SK-N-SH treated with all-trans-retinoic acid at 6 μM for 48 hours (cell line): Measurements from ENCODE around the gene KRTAP5-8.

Experiments used
- ARNTL ChIP-seq: fragments of 450-650 bp; formaldehyde crosslinking; IDR thresholded peaks from 2 replicates; pipeline ENCODE4 v1.5.0; 2020; ENCODE audit warnings: low read depth, mild to moderate bottlenecking, moderate library complexity, borderline replicate concordance
- ZFP3 ChIP-seq: fragments of 250-450 bp; sonication (Bioruptor Pico); IDR thresholded peaks from 2 replicates; pipeline ENCODE4 v1.5.0; 2020; ENCODE audit warnings: mild to moderate bottlenecking, moderate library complexity
- TF ChIP-seq, protein P1 (sequence below): fragments of 250-450 bp; sonication (Bioruptor Pico); IDR thresholded peaks from 2 replicates; pipeline ENCODE4 v1.5.1; 2020; ENCODE audit warnings: low read depth, mild to moderate bottlenecking, moderate library complexity

DNA sequence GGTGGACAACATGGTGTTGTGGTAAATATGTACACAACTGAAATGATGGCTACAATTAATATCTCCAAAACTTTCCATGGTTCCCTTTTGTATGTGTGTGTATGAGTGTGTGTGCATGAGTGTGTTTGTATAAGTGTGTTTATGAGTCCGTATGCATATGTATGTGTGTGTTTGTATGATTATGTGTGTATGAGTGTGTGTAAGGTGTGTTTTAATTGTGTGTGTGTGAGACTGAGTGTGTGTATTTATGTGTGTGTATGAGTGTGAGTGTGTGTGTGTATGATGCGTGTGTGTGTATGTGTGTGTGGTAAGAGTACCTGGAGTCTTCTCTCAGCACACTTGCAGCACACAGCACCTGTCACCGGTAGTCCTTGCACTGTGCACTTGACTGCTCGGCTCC lies 18.2 kb downstream of the KRTAP5-8 start:
- TF ChIP-seq, protein P1, sequence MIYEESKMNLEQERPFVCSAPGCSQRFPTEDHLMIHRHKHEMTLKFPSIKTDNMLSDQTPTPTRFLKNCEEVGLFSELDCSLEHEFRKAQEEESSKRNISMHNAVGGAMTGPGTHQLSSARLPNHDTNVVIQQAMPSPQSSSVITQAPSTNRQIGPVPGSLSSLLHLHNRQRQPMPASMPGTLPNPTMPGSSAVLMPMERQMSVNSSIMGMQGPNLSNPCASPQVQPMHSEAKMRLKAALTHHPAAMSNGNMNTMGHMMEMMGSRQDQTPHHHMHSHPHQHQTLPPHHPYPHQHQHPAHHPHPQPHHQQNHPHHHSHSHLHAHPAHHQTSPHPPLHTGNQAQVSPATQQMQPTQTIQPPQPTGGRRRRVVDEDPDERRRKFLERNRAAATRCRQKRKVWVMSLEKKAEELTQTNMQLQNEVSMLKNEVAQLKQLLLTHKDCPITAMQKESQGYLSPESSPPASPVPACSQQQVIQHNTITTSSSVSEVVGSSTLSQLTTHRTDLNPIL (CRISPR knock-in tag), result no peak
- TF ChIP-seq ZFP3 (CRISPR knock-in tag), result no peak
- TF ChIP-seq ARNTL (CRISPR knock-in tag), result no peak
